K562 (cell line): ENCODE results near the gene MAML3. TPM values are rescaled to one million over a fixed set of nuclear protein-coding genes. Genes with fewer than 3 reads are reported as not detected.

ENCODE experiments used
- polyA plus RNA-seq, 8 experiments: library from polyadenylated mRNA; depleted of rRNA in 4 of 8; stranded (reverse) in 5 of 8; unstranded in 3 of 8; fragments of >200 nt; fragmentation: Nextera tagmentation in 2 of 8; fragmentation: Illumina TruSeq in 1 of 8; extraction: Ambion mirVana in 2 of 8; extraction: Trizol in 1 of 8; gene quantifications; 2 replicates each; pipeline versions ENCODE4 v1.2.1 to v1.2.3, GENCODE V29; 2011 to 2014; ENCODE audit warnings: inconsistent platforms in 1 of 8, missing spikeins in 1 of 8
- total RNA-seq, 7 experiments: library from RNA; depleted of rRNA in 6 of 7; stranded (reverse); fragments of >200 nt in 6 of 7; fragmentation: Illumina TruSeq in 2 of 7; extraction: Trizol in 2 of 7; gene quantifications; 2 replicates each; pipeline versions ENCODE4 v1.2.1 to v1.2.3, GENCODE V29; 2011 to 2021; ENCODE audit warnings: low replicate concordance in 1 of 7
- TF ChIP-seq, protein P1 (sequence below): sonication (generic); formaldehyde crosslinking; IDR thresholded peaks from 2 replicates; pipeline ENCODE4 v1.8.0; 2022; ENCODE audit warnings: missing genetic modification reagents, mild to moderate bottlenecking, moderate library complexity, borderline replicate concordance
- TF ChIP-seq, protein P2 (sequence below): fragments of 200-800 bp; sonication (Bioruptor generic); IDR thresholded peaks from 2 replicates; pipeline ENCODE4 v1.6.1; 2016; ENCODE audit warnings: missing genetic modification characterization, missing compliant biosample characterization
- TF ChIP-seq, protein P3 (sequence below): sonication (generic); formaldehyde crosslinking; IDR thresholded peaks from 2 replicates; pipeline ENCODE4 v1.8.1; 2023; ENCODE audit warnings: mild to moderate bottlenecking, missing genetic modification reagents, moderate library complexity

MAML3 gene
- total and polyA plus RNA-seq, 9 of the 15 experiments (the other 6 are each of a cell fraction or from before 2014, with no cell fraction given) = 0.01 to 0.55 (median 0.25) TPM

DNA sequence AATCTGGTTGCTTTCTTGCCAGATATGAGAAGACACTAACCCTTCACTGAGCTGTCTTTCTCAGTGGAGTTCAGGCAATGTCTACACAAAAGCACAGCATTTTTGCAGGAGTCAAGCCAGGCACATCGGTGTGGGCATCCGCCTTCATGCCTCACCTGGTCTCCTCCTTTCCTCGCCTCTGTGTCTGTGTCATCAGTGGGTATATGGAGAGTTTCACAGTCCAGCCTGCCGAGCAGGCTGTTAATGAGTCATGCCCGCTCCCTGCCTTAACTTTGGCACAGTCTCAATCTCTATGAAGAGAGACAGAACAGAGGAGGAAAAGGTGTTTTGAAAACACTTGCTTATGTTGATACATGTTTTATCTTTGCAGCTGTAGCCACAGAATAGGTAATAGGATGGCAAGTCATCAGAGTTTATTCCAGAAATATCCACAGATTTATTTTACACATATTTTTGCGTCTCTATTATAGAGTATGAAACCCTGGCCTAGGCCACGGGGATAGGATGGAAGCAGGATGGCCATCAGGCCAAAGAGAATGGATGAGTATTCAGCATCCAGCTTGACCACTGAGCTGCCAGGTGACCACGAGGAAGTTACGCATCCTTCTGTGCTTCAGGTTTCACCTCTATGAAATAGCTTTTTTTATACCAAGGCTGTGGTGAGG is 32.8 kb upstream of the MAML3 start (continued):
- TF ChIP-seq, protein P1, sequence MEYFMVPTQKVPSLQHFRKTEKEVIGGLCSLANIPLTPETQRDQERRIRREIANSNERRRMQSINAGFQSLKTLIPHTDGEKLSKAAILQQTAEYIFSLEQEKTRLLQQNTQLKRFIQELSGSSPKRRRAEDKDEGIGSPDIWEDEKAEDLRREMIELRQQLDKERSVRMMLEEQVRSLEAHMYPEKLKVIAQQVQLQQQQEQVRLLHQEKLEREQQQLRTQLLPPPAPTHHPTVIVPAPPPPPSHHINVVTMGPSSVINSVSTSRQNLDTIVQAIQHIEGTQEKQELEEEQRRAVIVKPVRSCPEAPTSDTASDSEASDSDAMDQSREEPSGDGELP (CRISPR knock-in tag) = no peak
- TF ChIP-seq, protein P2, sequence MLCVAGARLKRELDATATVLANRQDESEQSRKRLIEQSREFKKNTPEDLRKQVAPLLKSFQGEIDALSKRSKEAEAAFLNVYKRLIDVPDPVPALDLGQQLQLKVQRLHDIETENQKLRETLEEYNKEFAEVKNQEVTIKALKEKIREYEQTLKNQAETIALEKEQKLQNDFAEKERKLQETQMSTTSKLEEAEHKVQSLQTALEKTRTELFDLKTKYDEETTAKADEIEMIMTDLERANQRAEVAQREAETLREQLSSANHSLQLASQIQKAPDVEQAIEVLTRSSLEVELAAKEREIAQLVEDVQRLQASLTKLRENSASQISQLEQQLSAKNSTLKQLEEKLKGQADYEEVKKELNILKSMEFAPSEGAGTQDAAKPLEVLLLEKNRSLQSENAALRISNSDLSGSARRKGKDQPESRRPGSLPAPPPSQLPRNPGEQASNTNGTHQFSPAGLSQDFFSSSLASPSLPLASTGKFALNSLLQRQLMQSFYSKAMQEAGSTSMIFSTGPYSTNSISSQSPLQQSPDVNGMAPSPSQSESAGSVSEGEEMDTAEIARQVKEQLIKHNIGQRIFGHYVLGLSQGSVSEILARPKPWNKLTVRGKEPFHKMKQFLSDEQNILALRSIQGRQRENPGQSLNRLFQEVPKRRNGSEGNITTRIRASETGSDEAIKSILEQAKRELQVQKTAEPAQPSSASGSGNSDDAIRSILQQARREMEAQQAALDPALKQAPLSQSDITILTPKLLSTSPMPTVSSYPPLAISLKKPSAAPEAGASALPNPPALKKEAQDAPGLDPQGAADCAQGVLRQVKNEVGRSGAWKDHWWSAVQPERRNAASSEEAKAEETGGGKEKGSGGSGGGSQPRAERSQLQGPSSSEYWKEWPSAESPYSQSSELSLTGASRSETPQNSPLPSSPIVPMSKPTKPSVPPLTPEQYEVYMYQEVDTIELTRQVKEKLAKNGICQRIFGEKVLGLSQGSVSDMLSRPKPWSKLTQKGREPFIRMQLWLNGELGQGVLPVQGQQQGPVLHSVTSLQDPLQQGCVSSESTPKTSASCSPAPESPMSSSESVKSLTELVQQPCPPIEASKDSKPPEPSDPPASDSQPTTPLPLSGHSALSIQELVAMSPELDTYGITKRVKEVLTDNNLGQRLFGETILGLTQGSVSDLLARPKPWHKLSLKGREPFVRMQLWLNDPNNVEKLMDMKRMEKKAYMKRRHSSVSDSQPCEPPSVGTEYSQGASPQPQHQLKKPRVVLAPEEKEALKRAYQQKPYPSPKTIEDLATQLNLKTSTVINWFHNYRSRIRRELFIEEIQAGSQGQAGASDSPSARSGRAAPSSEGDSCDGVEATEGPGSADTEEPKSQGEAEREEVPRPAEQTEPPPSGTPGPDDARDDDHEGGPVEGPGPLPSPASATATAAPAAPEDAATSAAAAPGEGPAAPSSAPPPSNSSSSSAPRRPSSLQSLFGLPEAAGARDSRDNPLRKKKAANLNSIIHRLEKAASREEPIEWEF (CRISPR knock-in tag) = no peak
- TF ChIP-seq, protein P3, sequence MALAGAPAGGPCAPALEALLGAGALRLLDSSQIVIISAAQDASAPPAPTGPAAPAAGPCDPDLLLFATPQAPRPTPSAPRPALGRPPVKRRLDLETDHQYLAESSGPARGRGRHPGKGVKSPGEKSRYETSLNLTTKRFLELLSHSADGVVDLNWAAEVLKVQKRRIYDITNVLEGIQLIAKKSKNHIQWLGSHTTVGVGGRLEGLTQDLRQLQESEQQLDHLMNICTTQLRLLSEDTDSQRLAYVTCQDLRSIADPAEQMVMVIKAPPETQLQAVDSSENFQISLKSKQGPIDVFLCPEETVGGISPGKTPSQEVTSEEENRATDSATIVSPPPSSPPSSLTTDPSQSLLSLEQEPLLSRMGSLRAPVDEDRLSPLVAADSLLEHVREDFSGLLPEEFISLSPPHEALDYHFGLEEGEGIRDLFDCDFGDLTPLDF (CRISPR knock-in tag) = no peak
